GM18498 (cell line): Measurements from ENCODE around the gene MVB12A.

Source experiments
- ATAC-seq: cut with Tn5 transposase; IDR thresholded peaks from one replicate; pipeline ENCODE4 v1.9.1; 2021; ENCODE audit warnings: mild to moderate bottlenecking, moderate library complexity; ENCODE audit not compliant: unreplicated experiment

Gene MVB12A

GRCh38 chr19:17441241-17442021, 21.6 kb downstream of the MVB12A start:
- ATAC-seq, result no peak

DNA sequence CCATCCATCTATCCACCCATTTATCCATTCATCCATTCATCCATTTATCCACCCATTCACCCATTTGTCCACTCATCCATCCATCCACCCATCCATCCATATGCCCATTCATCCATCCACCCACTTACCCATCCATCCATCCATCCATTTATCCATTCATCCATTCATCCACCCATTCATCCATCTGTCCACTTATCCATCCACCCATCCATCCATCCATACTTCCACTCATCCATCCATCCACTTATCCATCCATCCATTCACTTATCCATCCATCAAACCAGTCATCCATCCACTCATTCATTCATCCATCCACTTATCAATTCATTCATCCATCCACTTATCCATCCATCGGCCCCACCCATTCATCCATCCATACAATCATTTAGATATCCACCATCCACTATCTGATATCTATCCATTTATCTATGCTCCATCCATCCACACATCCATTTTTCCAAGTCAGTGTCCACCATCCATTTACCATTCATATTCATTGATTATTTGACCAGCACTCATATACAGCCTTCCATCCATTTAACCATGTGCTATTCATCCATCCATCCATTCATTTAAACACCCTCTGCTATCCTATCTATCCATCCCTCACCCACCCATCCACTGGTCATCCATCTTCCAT, 25.8 kb downstream of the MVB12A start:
- ATAC-seq, result no peak

DNA sequence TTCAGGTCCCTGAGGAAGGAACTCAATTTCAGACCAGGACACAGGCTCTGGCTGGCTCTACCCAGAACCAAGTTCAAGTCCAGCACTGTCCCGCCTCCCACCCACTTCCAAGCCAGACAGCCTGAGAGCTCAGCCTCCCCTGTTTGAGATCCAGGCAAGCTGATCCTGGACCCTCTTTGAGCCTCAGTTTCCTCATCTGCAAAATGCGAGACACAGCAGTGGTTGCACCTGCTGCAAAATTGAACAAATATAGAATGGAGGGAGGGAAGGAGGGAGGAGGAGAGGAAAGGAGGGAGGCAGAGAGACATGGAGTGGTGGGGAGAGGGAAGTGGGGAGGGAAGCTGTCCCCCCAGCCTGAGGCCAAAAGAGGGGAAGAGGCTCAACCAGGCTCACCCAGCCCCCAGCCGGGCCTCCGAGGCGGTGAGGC, 27.9 kb downstream of the MVB12A start:
- no peak for ATAC-seq

GRCh38 chr19:17448131-17448967, 28.5 kb downstream of the MVB12A start, which contains the start of gene TMEM221:
Gene TMEM221 (minus strand): TSS chr19:17448668. CDS start chr19:17448462, 206 bp downstream.
- no peak for ATAC-seq

GRCh38 chr19:17450264-17451075, 30.6 kb downstream of the MVB12A start:
- ATAC-seq, result no peak

- no peak for ATAC-seq
Observed at GRCh38 chr19:17451820-17452219, 32.0 kb downstream of the MVB12A start.

DNA sequence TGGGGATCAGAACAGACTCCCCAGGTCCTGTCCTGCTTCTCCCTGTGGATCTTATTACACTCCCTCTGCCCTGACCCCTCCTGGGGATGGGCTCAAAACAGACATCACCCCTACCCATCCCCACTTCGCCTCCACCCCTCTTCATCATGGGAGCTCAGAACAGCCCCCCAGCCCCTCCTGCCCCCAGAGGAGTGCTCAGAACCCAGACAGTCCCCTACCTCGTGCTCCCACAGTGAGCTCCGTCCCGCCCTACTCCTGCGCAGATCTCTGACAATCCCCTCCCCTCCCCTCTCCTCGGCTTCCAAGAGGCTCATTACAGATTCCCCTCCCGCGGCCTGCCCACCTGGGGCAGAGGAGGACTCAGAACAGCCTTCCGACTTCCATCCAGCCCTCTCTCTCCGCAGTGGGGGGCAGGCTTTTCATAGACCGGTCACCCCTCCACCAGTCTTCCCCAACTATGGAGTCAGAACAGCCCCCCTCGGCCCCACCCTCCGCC, 34.8 kb downstream of the MVB12A start:
- ATAC-seq, result no peak

GRCh38 chr19:17455308-17456123, 35.7 kb downstream of the MVB12A start:
- no peak for ATAC-seq

- ATAC-seq, result no peak
Observed at GRCh38 chr19:17456127-17456526, 36.3 kb downstream of the MVB12A start.

DNA sequence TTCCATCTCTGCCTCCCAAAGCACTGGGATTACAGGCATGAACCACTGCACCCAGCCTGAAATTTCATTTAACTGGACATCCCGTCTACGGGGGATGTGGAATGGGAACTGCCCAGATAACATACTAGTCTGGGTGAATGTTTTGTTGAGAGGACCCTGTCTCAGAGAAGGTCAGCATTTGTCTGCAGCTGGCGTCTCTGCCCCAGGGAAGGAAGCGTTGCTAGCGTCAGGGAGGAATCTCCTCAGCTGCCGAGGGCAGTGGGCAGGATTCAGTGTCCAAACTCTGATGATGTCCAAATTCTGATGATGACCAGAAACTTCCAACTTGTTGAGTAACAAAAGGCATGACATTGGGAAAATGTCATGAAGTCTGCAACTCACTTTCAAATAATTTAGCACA, 37.8 kb downstream of the MVB12A start:
- ATAC-seq, result no peak

- no peak for ATAC-seq
Observed at GRCh38 chr19:17458970-17459369, 39.1 kb downstream of the MVB12A start.

DNA sequence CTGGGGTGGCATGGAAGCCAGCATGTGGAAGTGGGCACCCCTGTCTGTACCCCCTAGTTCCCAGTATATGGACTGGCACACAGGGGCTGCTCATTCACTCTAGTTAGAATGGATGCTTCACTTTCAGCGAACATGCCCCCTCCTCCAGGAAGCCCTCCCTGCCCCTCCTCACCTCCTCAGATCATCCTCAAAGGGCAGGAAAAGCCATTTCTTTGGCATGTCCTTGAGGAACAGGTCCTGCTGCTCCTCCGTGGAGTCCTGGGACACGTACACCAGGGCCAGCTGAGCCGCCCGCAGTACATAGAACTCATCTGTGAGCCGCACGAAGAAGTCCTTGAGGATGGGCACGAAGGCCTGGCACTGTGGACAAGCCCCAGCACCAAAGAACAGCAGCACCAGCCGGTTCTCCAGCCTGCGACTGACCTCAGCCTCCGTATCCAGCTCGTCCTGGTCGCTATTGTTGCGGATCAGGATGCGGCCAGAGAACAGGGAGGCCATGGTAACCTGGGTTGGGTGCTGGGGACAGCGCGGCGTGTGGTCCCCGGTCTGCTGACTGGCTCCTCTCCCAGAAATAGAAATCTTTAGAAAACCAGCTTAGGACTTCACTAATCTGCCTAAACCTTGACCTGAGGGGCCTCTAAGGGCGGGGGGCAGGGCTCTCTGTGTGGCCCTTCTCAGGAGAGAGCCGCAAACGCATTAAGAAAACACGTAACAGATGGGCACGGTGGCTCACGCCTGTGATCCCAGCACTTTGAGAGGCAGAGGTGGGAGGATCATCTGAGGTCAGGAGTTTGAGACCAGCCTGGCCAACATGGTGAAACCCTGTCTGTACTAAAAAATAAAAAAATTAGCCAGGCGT, 40.8 kb downstream of the MVB12A start, which contains the start of gene NXNL1:
NXNL1 (minus strand) TSS at position 555 of the 859 bp plus-strand sequence; CDS start at position 498, 57 bp downstream.
- no peak for ATAC-seq

- ATAC-seq, result no peak
Observed at GRCh38 chr19:17466487-17466850, 46.6 kb downstream of the MVB12A start.

- no peak for ATAC-seq
Observed at GRCh38 chr19:17467471-17468301, 47.8 kb downstream of the MVB12A start.

DNA sequence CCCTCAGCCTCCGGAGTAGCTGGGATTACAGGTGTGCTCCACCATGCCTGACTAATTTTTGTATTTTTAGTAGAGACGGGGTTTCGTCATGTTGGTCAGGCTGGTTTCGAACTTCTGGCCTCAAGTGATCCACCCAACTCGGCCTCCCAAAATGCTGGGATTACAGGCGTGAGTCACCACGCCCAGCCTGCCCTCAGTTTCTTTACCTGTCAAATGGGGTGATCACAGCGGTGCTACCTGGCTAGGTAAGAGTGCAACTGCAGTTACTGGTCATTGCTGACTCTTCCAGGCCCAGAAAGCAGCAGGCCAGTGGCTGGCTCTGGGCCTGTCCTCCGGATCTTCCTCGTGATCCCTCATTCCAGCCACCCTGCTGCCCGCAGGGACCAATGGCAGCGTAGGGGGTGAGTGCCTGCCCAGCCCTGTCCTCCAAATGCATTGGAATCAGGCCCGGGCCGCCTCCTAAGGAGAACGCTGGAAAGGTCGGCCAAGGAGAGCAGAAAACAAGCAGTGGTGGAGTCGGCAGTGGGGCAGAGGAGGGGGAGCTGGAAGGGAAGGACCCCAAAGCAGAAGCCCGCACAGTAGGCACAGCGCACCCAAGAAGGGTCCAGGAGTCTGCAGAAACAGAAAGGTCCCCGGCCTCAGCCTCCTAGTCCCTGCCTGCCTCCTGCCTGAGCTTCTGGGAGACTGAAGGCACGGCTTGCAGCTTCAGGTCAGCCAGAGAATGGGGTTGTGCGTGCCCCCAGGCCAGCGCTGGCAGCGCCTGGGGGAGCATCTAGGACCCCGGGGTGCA, 48.6 kb downstream of the MVB12A start:
- ATAC-seq, result no peak

- no peak for ATAC-seq
Observed at GRCh38 chr19:17469092-17469480, 49.2 kb downstream of the MVB12A start.

GRCh38 chr19:17469481-17470067, 49.7 kb downstream of the MVB12A start:
- ATAC-seq, result peak; percentile 65
